SJSA1 (cell line): Measurements from ENCODE around the gene CELF5. TPM values are rescaled to one million over a fixed set of nuclear protein-coding genes. Genes with fewer than 3 reads are reported as not detected.
"Not testable (repeated sequence)": the region's sequence is repeated elsewhere in the genome, so short reads cannot be mapped to it uniquely, and the experiment has no call there.

ENCODE experiments used
- DNase-seq, 2 experiments: peaks; one replicate each; pipeline ENCODE4 v3.0.0-alpha.2; 2015 to 2020; ENCODE audit warnings: low spot score in 2 of 2, low read depth in 1 of 2
- H3K27ac ChIP-seq: fragments of 250-450 bp; sonication (Bioruptor Pico); 2 replicates; pipeline ENCODE4 v1.5.1; 2020; ENCODE audit warnings: mild to moderate bottlenecking, moderate library complexity
- H3K27me3 ChIP-seq: fragments of 250-450 bp; sonication (Bioruptor Pico); replicated peaks from 2 replicates; pipeline ENCODE4 v1.5.1; 2020; ENCODE audit warnings: mild to moderate bottlenecking, moderate library complexity
- H3K36me3 ChIP-seq: fragments of 250-450 bp; sonication (Bioruptor Pico); 2 replicates; pipeline ENCODE4 v1.5.1; 2020; ENCODE audit warnings: mild to moderate bottlenecking
- H3K4me1 ChIP-seq: fragments of 250-450 bp; sonication (Bioruptor Pico); replicated peaks from 2 replicates; pipeline ENCODE4 v1.6.1; 2021; ENCODE audit warnings: mild to moderate bottlenecking
- H3K4me3 ChIP-seq: fragments of 250-450 bp; sonication (Bioruptor Pico); 2 replicates; pipeline ENCODE4 v1.5.1; 2020; ENCODE audit warnings: mild to moderate bottlenecking
- H3K9me3 ChIP-seq: fragments of 250-450 bp; sonication (Bioruptor Pico); replicated peaks from 2 replicates; pipeline ENCODE4 v1.5.1; 2020; ENCODE audit warnings: mild to moderate bottlenecking
- total RNA-seq: library from RNA; depleted of rRNA; stranded (reverse); fragments of >200 nt; shearing (Covaris generic); gene quantifications from 2 replicates; pipeline ENCODE4 v1.2.3, GENCODE V29; 2014

Gene CELF5
- total RNA-seq, 1 experiment from 2014 or later, result not detected

DNA sequence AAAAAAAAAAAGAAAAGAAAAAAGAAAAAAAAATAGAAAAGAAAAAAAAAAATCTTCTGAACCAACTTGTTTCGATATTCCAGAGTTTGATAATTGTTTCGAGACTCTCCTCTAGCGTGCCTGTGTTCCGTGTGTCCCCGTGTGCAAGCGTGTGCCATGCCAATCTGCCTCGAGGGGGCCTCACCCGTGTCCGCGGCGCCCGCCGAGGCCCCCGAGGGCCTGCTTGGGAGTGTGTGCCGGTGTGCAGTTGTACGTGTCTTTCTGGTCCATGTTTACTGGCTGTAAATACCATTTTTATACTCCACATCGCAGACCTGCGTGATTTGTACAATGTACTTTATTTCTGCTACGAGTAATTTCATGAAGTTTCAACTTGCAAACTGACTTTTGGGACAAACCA is 72.0 kb downstream of the CELF5 start:
- H3K27me3 ChIP-seq, result peaks cover 28% of the 10 kb centered on the region
- no peaks in the 10 kb centered on the region for H3K36me3 ChIP-seq
- no peaks in the 10 kb centered on the region for H3K9me3 ChIP-seq
- no peak overlapping the region for H3K4me3 ChIP-seq
- no peak for DNase-seq
- H3K27ac ChIP-seq, result no peak overlapping the region
- H3K4me1 ChIP-seq, result no peaks in the 10 kb centered on the region

DNA sequence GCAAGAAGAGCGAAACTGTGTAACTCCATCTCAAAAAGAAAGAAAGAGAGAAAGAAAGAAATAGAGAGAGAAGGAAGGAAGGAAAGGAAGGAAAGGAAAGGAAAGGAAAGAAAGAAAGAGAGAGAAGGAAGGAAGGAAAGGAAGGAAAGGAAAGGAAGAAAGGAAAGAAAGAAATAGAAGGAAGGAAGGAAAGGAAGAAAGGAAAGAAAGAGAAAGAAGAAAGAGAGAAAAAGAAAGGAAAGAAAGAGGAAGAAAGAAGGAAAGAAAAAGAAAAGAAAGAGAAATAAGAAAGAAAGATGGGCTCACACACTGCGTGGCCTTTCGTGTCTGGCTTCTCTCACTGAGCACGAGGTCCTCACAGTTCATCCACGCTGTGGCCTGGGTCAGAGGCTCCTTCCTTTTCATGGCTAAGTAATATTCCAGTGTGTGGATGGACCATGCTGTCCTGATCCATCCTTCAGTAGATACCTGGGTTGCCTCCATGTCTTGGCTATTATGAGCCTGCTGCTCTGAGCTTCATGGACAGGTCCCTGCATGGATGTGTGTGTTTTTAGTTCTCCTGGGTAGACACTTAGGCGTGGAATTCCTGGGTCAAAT is 74.5 kb downstream of the CELF5 start:
- H3K36me3 ChIP-seq, result no peaks in the 10 kb centered on the region
- H3K9me3 ChIP-seq, result peaks cover 7% of the 10 kb centered on the region; the same call in 1 of the 2 replicates
- peaks cover 15% of the 10 kb centered on the region for H3K27me3 ChIP-seq
- DNase-seq, result no peak
- H3K27ac ChIP-seq, result no peak overlapping the region
- no peak overlapping the region for H3K4me3 ChIP-seq
- no peaks in the 10 kb centered on the region for H3K4me1 ChIP-seq

DNA sequence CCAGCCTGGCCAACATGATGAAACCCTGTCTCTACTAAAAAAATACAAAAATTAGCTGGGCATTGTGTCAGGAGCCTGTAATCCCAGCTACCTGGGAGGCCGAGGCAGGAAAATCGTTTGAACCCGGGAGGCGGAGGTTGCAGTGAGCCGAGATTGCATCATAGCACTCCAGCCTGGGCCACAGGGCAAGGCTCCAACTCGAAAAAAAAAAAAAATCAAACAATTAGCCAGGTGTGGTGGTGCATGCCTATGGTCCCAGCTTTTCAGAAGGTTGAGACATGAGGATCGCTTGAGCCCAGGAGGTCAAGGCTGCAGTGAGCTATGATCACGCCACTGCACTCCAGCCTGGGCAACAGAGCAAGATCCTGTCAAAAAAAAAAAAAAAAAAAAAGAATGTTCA is 76.1 kb downstream of the CELF5 start:
- H3K4me1 ChIP-seq, result not testable (repeated sequence)

DNA sequence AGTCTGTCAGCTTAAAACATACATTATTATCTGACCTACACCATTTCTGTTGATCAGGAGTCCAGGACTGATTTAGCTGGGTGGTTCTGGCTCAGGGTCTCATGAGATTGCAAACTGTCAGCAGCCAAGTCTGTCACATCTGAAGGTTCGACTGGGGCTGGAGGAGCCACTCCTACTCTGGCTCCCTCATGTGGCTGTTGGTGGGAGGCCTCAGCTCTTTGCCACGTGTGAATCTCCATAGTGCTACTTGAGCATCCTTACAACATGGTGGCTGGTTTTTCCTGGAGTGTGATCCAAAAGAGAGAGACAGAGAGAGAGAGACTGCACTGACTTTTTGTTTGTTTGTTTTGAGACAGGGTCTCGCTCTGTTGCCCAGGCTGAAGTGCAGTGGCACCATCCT is 78.3 kb downstream of the CELF5 start:
- no peak overlapping the region for H3K4me3 ChIP-seq
- H3K9me3 ChIP-seq, result peaks cover 7% of the 10 kb centered on the region; the same call in 1 of the 2 replicates
- H3K4me1 ChIP-seq, result no peaks in the 10 kb centered on the region
- H3K27ac ChIP-seq, result no peak overlapping the region
- peaks cover 16% of the 10 kb centered on the region for H3K27me3 ChIP-seq
- H3K36me3 ChIP-seq, result no peaks in the 10 kb centered on the region
- no peak for DNase-seq

More for the DNA sequence above, 76.1 kb downstream of the CELF5 start:
- DNase-seq, H3K36me3 ChIP-seq, H3K4me3 ChIP-seq, H3K9me3 ChIP-seq, H3K27ac ChIP-seq: not testable (repeated sequence)
- H3K27me3 ChIP-seq, result peaks cover 17% of the 10 kb centered on the region

DNA sequence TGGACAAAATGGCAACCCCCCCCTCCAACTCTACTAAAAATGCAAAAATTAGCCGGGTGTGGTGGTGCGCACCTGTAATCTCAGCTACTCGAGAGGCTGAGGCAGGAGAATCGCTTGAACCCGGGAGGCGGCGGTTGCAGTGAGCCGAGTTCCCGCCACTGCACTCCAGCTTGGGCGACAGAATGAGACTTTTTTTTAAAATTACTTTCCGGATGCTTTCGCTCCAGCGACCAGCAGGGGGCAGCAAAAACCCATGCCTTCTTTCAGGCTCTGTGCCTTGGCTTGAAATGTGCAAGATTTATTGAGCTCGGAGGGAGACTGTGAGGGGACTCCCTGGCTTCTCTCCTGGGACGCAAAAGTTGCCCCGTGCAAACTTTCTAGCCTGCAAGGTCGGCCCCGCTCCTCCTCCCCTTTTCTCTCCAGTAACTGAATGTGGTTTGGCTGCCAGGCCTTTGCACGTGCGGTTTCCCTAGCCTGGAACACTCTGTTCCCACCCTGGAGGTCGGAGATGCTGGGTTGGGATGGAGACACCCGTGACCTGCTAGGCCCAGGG is 80.5 kb downstream of the CELF5 start:
- Histone ChIP-seq H3K36me3 (no peaks in the 10 kb centered on the region), H3K4me3 (no peak overlapping the region), H3K27me3 (peaks cover 29% of the 10 kb centered on the region), H3K9me3 (peaks cover 7% of the 10 kb centered on the region; the same call in 1 of the 2 replicates), H3K4me1 (no peaks in the 10 kb centered on the region), H3K27ac (no peak overlapping the region)
- DNase-seq, result peak; percentile 60 to 66

DNA sequence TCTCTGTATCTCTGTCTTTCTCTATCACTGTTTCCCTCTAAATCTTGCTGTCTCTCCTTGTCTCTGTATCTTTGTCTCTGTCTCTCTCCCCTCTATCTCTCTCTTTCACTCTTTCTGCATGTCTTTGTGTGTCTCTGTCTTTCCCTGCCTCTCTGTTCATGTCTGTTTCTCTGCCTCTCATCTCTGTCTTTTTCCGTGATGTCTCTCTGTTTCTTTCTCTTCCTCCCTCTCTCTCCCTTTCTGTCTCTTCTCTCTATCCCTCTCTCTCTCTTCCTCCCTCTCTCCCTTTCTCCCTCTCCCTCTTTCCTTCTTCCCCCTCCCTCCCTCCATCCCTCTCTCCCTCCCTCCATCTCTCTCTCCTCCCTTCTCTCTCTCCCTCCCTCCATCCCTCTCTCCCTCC is 85.3 kb downstream of the CELF5 start:
- no peaks in the 10 kb centered on the region for H3K36me3 ChIP-seq
- no peaks in the 10 kb centered on the region for H3K4me1 ChIP-seq
- no peaks in the 10 kb centered on the region for H3K9me3 ChIP-seq
- DNase-seq, result no peak
- H3K27me3 ChIP-seq, result peaks cover 36% of the 10 kb centered on the region
- no peak overlapping the region for H3K4me3 ChIP-seq
- no peak overlapping the region for H3K27ac ChIP-seq

DNA sequence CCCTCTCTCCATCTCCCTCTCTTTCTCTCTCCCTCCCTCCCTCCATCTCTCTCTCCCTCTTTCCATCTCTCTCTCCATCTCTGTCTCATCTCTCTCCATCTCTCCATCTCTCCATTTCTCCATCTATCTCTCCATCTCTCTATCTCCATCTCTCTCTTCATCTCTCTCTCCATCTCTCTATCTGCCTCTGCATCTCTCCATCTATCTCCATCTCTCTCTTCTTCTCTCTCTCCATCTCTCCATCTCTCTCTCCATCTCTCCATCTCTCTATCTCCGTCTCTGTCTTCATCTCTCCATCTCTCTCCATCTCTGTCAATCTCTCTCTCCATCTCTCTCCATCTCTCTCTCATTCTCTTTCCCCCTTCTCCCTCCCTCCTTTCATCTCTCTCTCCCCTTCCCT is 85.8 kb downstream of the CELF5 start:
- H3K36me3 ChIP-seq, result no peaks in the 10 kb centered on the region
- no peak overlapping the region for H3K4me3 ChIP-seq
- H3K9me3 ChIP-seq, result no peaks in the 10 kb centered on the region
- no peak overlapping the region for H3K27ac ChIP-seq
- peaks cover 35% of the 10 kb centered on the region for H3K27me3 ChIP-seq
- no peaks in the 10 kb centered on the region for H3K4me1 ChIP-seq
- no peak for DNase-seq

DNA sequence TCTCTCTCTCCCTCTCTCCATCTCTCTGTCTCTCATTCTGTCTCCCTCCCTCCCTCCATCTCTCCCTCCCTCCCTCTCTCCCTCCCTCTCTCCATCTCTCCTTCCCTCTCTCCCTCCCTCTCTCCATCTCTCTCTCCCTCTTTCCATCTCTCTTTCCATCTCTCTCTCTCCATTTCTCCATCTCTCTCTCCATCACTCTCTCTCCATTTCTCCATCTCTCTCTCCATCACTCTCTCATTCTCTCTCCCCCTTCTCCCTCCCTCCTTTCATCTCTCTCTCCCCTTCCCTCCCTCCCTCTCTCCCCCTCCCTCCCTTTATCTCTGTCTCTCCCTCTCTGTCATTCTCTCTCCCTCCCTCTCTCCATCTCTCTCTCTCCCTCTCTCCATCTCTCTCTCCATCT is 86.2 kb downstream of the CELF5 start:
- Histone ChIP-seq H3K27ac (no peak overlapping the region), H3K36me3 (no peaks in the 10 kb centered on the region), H3K9me3 (no peaks in the 10 kb centered on the region), H3K4me1 (no peaks in the 10 kb centered on the region), H3K4me3 (no peak overlapping the region), H3K27me3 (peaks cover 35% of the 10 kb centered on the region)
- no peak for DNase-seq

DNA sequence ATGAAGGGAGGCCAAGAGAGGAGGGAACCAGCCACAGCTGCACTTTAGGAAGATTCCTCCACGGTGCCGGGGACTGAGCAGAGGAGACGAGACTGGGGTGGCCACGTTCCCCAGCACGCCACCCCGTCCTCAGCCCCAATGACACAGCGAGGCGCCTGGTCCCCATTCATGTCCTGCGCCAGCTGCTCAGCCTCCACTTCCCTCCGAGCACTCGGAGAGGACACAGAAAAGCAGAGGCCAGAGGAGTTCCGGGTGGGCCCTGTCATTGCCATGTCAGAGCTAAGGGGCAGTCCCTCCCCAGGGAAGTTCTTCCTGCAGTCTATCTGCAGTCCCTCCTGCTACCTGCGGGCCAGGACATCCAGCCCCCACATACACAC is 88.7 kb downstream of the CELF5 start:
- H3K36me3 ChIP-seq, result no peaks in the 10 kb centered on the region
- H3K9me3 ChIP-seq, result no peaks in the 10 kb centered on the region
- DNase-seq, result no peak
- peaks cover 33% of the 10 kb centered on the region for H3K27me3 ChIP-seq
- H3K4me3 ChIP-seq, result no peak overlapping the region
- no peak overlapping the region for H3K27ac ChIP-seq
- H3K4me1 ChIP-seq, result no peaks in the 10 kb centered on the region

DNA sequence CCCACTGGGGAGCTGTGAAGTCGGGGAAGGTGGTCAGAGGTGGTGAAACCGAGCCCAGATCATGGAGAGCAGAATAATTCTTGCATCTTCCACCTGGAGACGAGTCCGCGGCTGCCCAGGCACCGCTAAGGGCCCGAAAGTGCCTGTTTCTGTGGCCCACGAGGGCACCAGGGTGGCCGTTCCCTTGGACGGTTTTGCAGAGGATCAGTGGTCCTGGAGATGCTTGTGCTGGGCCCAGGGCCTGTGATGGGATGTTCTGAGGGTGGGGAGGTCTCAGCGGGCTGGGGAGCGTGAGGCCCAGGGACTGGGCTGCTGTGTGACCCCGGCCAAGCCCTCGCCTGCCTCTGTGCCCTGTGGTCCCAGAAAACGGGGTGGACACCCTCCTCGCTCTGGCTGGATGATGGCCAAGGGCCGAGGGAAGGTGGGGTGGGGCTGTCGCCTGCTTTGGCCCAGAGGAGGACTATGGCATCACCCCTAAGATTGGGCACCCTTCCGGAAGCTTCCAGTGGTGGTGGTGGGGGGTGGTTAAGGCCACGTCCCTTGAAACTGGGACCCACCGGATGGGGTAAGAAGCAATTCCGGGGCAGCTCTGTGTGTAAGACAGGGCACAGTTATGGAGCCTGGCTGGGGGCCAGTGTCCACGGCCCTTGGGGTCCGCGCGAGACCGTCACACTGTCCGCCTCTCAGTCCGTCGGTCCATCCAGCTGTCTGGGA is 90.7 kb downstream of the CELF5 start:
- no peak for DNase-seq
- Histone ChIP-seq H3K9me3 (no peaks in the 10 kb centered on the region), H3K4me3 (no peak overlapping the region), H3K27ac (no peak overlapping the region), H3K4me1 (peaks cover 12% of the 10 kb centered on the region), H3K36me3 (no peaks in the 10 kb centered on the region), H3K27me3 (peaks cover 30% of the 10 kb centered on the region)

DNA sequence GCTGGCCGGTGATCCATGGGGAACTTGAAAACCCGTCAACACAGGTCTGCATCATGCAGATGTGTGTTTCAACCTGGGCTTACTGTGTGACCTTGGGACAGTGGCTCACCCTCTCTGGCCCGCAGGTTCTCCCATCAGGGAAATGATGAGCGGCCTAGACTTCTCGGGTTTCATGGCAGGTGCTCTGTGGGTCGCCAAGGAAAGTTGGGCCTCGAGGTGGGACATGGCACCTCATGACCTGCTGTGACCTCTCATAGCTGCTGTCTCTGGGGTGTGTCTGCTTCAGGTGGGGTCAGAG is 91.2 kb downstream of the CELF5 start:
- no peak overlapping the region for H3K4me3 ChIP-seq
- peaks cover 32% of the 10 kb centered on the region for H3K27me3 ChIP-seq
- no peak for DNase-seq
- no peak overlapping the region for H3K27ac ChIP-seq
- H3K9me3 ChIP-seq, result no peaks in the 10 kb centered on the region
- H3K36me3 ChIP-seq, result no peaks in the 10 kb centered on the region
- H3K4me1 ChIP-seq, result peaks cover 17% of the 10 kb centered on the region

DNA sequence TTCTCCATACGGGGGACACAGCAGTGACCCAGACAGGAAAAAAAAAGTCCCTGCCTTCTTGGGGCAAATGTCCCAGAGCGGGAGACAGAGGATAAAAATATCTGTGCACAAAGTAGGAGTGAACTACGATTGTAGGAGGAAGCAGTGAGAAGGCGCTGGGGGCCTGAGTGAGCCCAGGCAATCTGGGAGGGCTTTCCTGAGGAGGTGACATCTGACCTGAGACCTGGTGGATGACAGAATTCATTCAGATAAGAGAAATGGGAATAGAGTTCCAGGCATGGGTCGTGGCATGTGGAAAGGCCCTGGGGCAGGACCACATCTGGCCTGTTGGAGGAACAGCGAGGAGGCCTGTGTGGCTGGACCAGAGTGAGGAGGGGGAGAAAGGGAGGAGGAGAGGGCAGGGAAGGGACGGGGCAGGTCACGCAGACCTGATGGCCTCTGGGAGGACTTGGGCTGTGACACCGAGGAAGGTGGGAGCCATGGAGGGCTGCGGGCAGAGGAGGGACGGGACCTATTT is 91.7 kb downstream of the CELF5 start:
- no peak overlapping the region for H3K27ac ChIP-seq
- H3K4me3 ChIP-seq, result no peak overlapping the region
- peaks cover 37% of the 10 kb centered on the region for H3K27me3 ChIP-seq
- peaks cover 17% of the 10 kb centered on the region for H3K4me1 ChIP-seq
- H3K9me3 ChIP-seq, result no peaks in the 10 kb centered on the region
- no peaks in the 10 kb centered on the region for H3K36me3 ChIP-seq
- no peak for DNase-seq

DNA sequence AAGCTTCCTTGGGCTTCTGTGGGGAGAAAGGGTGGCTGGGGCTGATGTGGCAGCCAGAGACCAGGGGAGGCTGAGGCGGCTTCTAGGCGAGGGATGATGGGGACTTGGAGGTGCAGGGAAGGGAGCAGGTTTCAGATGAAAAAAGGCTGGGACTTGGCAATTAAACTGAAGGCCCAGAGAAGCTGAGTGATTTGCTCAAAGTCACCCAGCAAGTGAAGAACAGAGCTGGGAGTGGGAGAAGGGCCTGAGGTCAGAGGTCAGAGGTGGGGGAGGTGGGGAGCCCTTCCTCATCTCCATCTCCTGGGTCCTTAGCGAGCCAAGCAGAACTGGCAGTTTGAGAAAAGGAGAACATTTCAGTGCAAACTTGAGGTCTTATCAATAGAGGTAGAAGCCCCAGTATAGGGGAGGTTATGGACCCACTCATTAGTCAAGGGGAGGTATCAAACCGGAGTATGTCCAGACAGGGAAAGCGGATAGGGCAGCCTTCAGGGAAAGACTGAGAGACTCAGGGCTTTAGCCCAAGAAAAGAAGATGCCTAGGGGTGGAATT is 92.3 kb downstream of the CELF5 start:
- Histone ChIP-seq H3K27me3 (peaks cover 32% of the 10 kb centered on the region), H3K36me3 (no peaks in the 10 kb centered on the region), H3K4me3 (no peak overlapping the region), H3K9me3 (no peaks in the 10 kb centered on the region), H3K4me1 (peaks cover 17% of the 10 kb centered on the region), H3K27ac (no peak overlapping the region)
- no peak for DNase-seq

DNA sequence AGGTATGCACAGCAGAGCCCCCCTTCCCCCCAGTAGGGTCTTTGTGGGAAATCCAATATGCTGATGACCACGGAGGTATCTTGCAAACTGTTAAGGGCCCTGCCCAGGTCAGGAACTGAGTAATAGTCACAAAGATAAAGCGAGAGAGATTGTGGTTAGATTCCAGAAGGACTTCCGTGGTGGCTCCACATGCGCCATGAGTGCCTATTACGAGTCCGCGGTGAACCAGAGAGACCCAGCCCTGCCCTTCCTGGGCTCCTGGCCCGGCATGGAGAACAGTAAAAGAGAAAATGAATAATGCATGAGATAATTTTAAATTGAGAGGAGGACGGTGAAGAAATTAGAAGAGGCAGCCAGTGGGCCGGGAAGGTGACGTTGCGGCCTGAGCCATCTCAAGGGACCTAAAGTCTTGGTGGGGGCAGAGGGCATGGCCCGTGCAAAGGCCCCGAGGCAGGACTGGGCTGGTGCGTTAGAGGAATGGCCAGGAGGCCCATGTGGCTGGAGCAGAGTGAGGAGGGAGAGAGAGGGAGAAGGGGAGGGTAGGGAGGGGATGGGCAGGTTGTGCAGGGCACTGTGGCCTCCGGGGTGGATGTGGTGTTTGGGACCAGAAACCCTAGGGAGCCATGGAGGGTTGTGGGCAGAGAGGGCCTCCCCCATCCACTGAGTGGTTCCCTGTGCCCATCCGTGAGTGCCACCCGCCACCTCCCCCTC is 95.3 kb downstream of the CELF5 start:
- H3K9me3 ChIP-seq, result no peaks in the 10 kb centered on the region
- peaks cover 22% of the 10 kb centered on the region for H3K27me3 ChIP-seq
- H3K27ac ChIP-seq, result no peak overlapping the region
- peaks cover 17% of the 10 kb centered on the region for H3K4me1 ChIP-seq
- no peak overlapping the region for H3K4me3 ChIP-seq
- no peaks in the 10 kb centered on the region for H3K36me3 ChIP-seq
- peak in 1 of 2 experiments; percentile 18 for DNase-seq
